Neuron (in vitro differentiated cells): ENCODE data around the gene PDZD2.
"Not testable (repeated sequence)": the region's sequence is repeated elsewhere in the genome, so short reads cannot be mapped to it uniquely, and the experiment has no call there.

Experiments used
- H2AFZ ChIP-seq: one replicate; pipeline ENCODE4 v1.6.1; 2013; ENCODE audit warnings: low read depth, mild to moderate bottlenecking, inconsistent platforms, low read length, moderate library complexity
- H3K27me3 ChIP-seq: one replicate; pipeline ENCODE4 v1.6.1; 2013; ENCODE audit warnings: low read length; ENCODE audit not compliant: insufficient read depth
- H3K36me3 ChIP-seq: one replicate; pipeline ENCODE4 v1.6.1; 2013; ENCODE audit warnings: low read length; ENCODE audit not compliant: insufficient read depth
- H3K4me1 ChIP-seq: one replicate; pipeline ENCODE4 v1.6.1; 2013; ENCODE audit warnings: low read length; ENCODE audit not compliant: insufficient read depth
- H3K4me3 ChIP-seq: 2 replicates; pipeline ENCODE4 v1.5.1; 2013; ENCODE audit warnings: mild to moderate bottlenecking, low read length, moderate library complexity
- H3K9me3 ChIP-seq: one replicate; pipeline ENCODE4 v1.6.1; 2013; ENCODE audit warnings: low read length

PDZD2 gene

GRCh38 chr5:31638748-31639418 lies at the start of gene PDZD2:
PDZD2 (plus strand) TSS chr5:31639131.
- Histone ChIP-seq H3K27me3 (peaks cover 21% of the 10 kb centered on the region), H3K9me3 (no peaks in the 10 kb centered on the region)

GRCh38 chr5:31593665-31594064 lies 45.3 kb upstream of the PDZD2 start:
- H3K36me3 ChIP-seq, result no peaks in the 10 kb centered on the region
- H2AFZ ChIP-seq, result no peak overlapping the region
- no peaks in the 10 kb centered on the region for H3K9me3 ChIP-seq
- H3K4me3 ChIP-seq, result no peak overlapping the region
- no peaks in the 10 kb centered on the region for H3K4me1 ChIP-seq
- no peaks in the 10 kb centered on the region for H3K27me3 ChIP-seq

More at GRCh38 chr5:31638748-31639418, at the start of gene PDZD2:
- Histone ChIP-seq H3K4me3 (peak within 1 kb of the TSS; percentile 52), H3K4me1 (peaks cover 12% of the 10 kb centered on the region), H3K36me3 (no peaks in the 10 kb centered on the region), H2AFZ (peak within 1 kb of the TSS; percentile 70)

- Histone ChIP-seq H3K9me3 (no peaks in the 10 kb centered on the region), H3K27me3 (no peaks in the 10 kb centered on the region), H3K4me3 (no peak overlapping the region), H2AFZ (no peak overlapping the region), H3K36me3 (no peaks in the 10 kb centered on the region), H3K4me1 (no peaks in the 10 kb centered on the region)
Measured at GRCh38 chr5:31596354-31596753, 42.6 kb upstream of the PDZD2 start.

- Histone ChIP-seq H3K36me3 (no peaks in the 10 kb centered on the region), H3K9me3 (no peaks in the 10 kb centered on the region), H3K4me1 (no peaks in the 10 kb centered on the region), H3K27me3 (no peaks in the 10 kb centered on the region), H2AFZ (no peak overlapping the region), H3K4me3 (no peak overlapping the region)
Measured at GRCh38 chr5:31598640-31599611, 40.0 kb upstream of the PDZD2 start.

- not testable (repeated sequence) for H2AFZ ChIP-seq
Measured at GRCh38 chr5:31602305-31602704, 36.6 kb upstream of the PDZD2 start.

GRCh38 chr5:31604240-31604639 lies 34.7 kb upstream of the PDZD2 start:
- Histone ChIP-seq H3K9me3 (no peaks in the 10 kb centered on the region), H2AFZ (no peak overlapping the region), H3K27me3 (no peaks in the 10 kb centered on the region), H3K4me1 (no peaks in the 10 kb centered on the region), H3K4me3 (no peak overlapping the region), H3K36me3 (no peaks in the 10 kb centered on the region)

More at GRCh38 chr5:31602305-31602704, 36.6 kb upstream of the PDZD2 start:
- not testable (repeated sequence) for H3K27me3 ChIP-seq, H3K4me3 ChIP-seq, H3K36me3 ChIP-seq, H3K4me1 ChIP-seq, H3K9me3 ChIP-seq

- Histone ChIP-seq H2AFZ (no peak overlapping the region), H3K36me3 (no peaks in the 10 kb centered on the region), H3K27me3 (no peaks in the 10 kb centered on the region), H3K4me3 (no peak overlapping the region), H3K9me3 (no peaks in the 10 kb centered on the region), H3K4me1 (no peaks in the 10 kb centered on the region)
Measured at GRCh38 chr5:31604644-31605043, 34.3 kb upstream of the PDZD2 start.

- no peak overlapping the region for H3K4me3 ChIP-seq
- no peaks in the 10 kb centered on the region for H3K27me3 ChIP-seq
- H3K4me1 ChIP-seq, result no peaks in the 10 kb centered on the region
- no peak overlapping the region for H2AFZ ChIP-seq
- no peaks in the 10 kb centered on the region for H3K9me3 ChIP-seq
- no peaks in the 10 kb centered on the region for H3K36me3 ChIP-seq
Measured at GRCh38 chr5:31605920-31606319, 33.0 kb upstream of the PDZD2 start.

GRCh38 chr5:31607546-31607945 lies 31.4 kb upstream of the PDZD2 start:
- H3K4me3 ChIP-seq, result no peak overlapping the region
- H3K4me1 ChIP-seq, result no peaks in the 10 kb centered on the region
- no peaks in the 10 kb centered on the region for H3K9me3 ChIP-seq
- H2AFZ ChIP-seq, result no peak overlapping the region
- no peaks in the 10 kb centered on the region for H3K36me3 ChIP-seq
- no peaks in the 10 kb centered on the region for H3K27me3 ChIP-seq

GRCh38 chr5:31611002-31611401 lies 27.9 kb upstream of the PDZD2 start:
- H2AFZ ChIP-seq, result no peak overlapping the region

GRCh38 chr5:31613651-31614050 lies 25.3 kb upstream of the PDZD2 start:
- Histone ChIP-seq H3K36me3 (no peaks in the 10 kb centered on the region), H3K9me3 (no peaks in the 10 kb centered on the region), H3K4me1 (peaks cover 2% of the 10 kb centered on the region), H3K27me3 (no peaks in the 10 kb centered on the region), H3K4me3 (no peak overlapping the region), H2AFZ (no peak overlapping the region)

More at GRCh38 chr5:31611002-31611401, 27.9 kb upstream of the PDZD2 start:
- Histone ChIP-seq H3K4me1 (no peaks in the 10 kb centered on the region), H3K9me3 (no peaks in the 10 kb centered on the region), H3K4me3 (no peak overlapping the region), H3K27me3 (no peaks in the 10 kb centered on the region), H3K36me3 (no peaks in the 10 kb centered on the region)

- Histone ChIP-seq H3K4me1 (peaks cover 3% of the 10 kb centered on the region), H3K36me3 (no peaks in the 10 kb centered on the region), H2AFZ (no peak overlapping the region), H3K9me3 (no peaks in the 10 kb centered on the region), H3K4me3 (no peak overlapping the region), H3K27me3 (no peaks in the 10 kb centered on the region)
Measured at GRCh38 chr5:31614151-31615020, 24.5 kb upstream of the PDZD2 start.
